IMR-90 (cell line): Measurements from ENCODE around the gene CCR3.

Experiments used
- BHLHE40 ChIP-seq: fragments of 150-350 bp; IDR thresholded peaks from 2 replicates; pipeline ENCODE4 v1.6.1; 2016; ENCODE audit warnings: mild to moderate bottlenecking, low read depth, low read length
- CEBPB ChIP-seq: IDR thresholded peaks from 2 replicates; pipeline ENCODE4 v1.6.1; 2012; ENCODE audit warnings: low read depth, low read length, improper control_type of control experiment
- FOS ChIP-seq: fragments of 150-350 bp; IDR thresholded peaks from 2 replicates; pipeline ENCODE4 v1.6.1; 2016; ENCODE audit warnings: low read depth, low read length
- MAFK ChIP-seq: IDR thresholded peaks from 2 replicates; pipeline ENCODE4 v1.6.1; 2012; ENCODE audit warnings: low read depth, low read length, improper control_type of control experiment
- MXI1 ChIP-seq: IDR thresholded peaks from 2 replicates; pipeline ENCODE4 v1.6.1; 2012; ENCODE audit warnings: low read depth, mild to moderate bottlenecking, low read length, moderate library complexity, borderline replicate concordance
- NFE2L2 ChIP-seq: fragments of 150-350 bp; IDR thresholded peaks from 2 replicates; pipeline ENCODE4 v1.6.1; 2016; ENCODE audit warnings: low read depth, mild to moderate bottlenecking, low read length
- POLR2A ChIP-seq: IDR thresholded peaks from 2 replicates; pipeline ENCODE4 v1.6.1; 2012; ENCODE audit warnings: mild to moderate bottlenecking, low read depth, low read length
- RCOR1 ChIP-seq: IDR thresholded peaks from 2 replicates; pipeline ENCODE4 v1.6.1; 2012; ENCODE audit warnings: mild to moderate bottlenecking, low read length, improper control_type of control experiment; ENCODE audit not compliant: insufficient replicate concordance
- RFX5 ChIP-seq: IDR thresholded peaks from 2 replicates; pipeline ENCODE4 v1.8.0; 2012; ENCODE audit warnings: low read depth, mild to moderate bottlenecking, low read length, moderate library complexity
- SMC3 ChIP-seq: fragments of 150-350 bp; IDR thresholded peaks from 2 replicates; pipeline ENCODE4 v1.6.1; 2016; ENCODE audit warnings: low read depth, mild to moderate bottlenecking, antibody characterized with exemption, low read length, moderate library complexity
- TF ChIP-seq, protein P1 (sequence below): conservative IDR thresholded peaks from 2 replicates; pipeline ENCODE4 v1.5.1; 2012; ENCODE audit warnings: mild to moderate bottlenecking, low read depth, low read length, improper control_type of control experiment
- TF ChIP-seq, protein P2 (sequence below): fragments of 150-350 bp; IDR thresholded peaks from 2 replicates; pipeline ENCODE4 v1.6.1; 2017; ENCODE audit warnings: mild to moderate bottlenecking, antibody characterized with exemption, low read length, low read depth

DNA sequence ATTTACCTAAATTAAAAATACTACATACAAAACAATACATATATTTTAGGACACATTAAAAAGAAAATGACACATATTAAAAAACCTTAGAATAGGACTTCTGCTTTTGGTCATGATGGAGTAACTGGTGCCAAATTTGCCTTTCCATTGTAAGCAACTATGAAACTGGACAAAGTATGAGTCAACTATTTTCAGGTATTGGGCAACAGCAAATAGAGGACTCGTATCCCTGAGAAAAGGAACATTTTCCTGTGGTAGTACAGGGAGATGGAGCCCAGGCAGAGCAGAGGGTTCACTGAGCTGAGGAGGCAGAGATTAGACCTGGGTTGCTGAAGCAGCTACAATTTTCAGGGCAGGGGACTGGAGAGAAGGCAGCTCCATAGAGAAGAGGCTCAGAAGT is 48.8 kb upstream of the CCR3 start:
- TF ChIP-seq RFX5 (no peak), SMC3 (no peak), MAFK (no peak), RCOR1 (no peak), MXI1 (no peak), POLR2A (no peak), BHLHE40 (no peak), CEBPB (peak; percentile 47; the same call in 1 of the 2 replicates), NFE2L2 (no peak), FOS (no peak)
- TF ChIP-seq, protein P1, sequence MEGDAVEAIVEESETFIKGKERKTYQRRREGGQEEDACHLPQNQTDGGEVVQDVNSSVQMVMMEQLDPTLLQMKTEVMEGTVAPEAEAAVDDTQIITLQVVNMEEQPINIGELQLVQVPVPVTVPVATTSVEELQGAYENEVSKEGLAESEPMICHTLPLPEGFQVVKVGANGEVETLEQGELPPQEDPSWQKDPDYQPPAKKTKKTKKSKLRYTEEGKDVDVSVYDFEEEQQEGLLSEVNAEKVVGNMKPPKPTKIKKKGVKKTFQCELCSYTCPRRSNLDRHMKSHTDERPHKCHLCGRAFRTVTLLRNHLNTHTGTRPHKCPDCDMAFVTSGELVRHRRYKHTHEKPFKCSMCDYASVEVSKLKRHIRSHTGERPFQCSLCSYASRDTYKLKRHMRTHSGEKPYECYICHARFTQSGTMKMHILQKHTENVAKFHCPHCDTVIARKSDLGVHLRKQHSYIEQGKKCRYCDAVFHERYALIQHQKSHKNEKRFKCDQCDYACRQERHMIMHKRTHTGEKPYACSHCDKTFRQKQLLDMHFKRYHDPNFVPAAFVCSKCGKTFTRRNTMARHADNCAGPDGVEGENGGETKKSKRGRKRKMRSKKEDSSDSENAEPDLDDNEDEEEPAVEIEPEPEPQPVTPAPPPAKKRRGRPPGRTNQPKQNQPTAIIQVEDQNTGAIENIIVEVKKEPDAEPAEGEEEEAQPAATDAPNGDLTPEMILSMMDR: no peak
- TF ChIP-seq, protein P2, sequence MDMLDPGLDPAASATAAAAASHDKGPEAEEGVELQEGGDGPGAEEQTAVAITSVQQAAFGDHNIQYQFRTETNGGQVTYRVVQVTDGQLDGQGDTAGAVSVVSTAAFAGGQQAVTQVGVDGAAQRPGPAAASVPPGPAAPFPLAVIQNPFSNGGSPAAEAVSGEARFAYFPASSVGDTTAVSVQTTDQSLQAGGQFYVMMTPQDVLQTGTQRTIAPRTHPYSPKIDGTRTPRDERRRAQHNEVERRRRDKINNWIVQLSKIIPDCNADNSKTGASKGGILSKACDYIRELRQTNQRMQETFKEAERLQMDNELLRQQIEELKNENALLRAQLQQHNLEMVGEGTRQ: no peak
